Thyroid gland (tissue), 4 donors: ENCODE measurements around the gene DMRT1. TPM values are rescaled to one million over a fixed set of nuclear protein-coding genes. Genes with fewer than 3 reads are reported as not detected.

ENCODE experiments used
- DNase-seq, 2 donors: peaks; one replicate each; pipeline ENCODE4 v3.0.0-alpha.2; 2019
- H3K27ac ChIP-seq, 3 donors: fragments of 200-600 bp; sonication (generic); 1 replicate in 2 of 3; 2 replicates in 1 of 3; pipeline ENCODE4 v1.5.1; 2016 to 2019; ENCODE audit warnings: mild to moderate bottlenecking in 1 of 3, moderate library complexity in 1 of 3
- H3K27me3 ChIP-seq: fragments of 200-600 bp; sonication (generic); one replicate; pipeline ENCODE4 v1.5.1; 2019
- H3K36me3 ChIP-seq, 2 donors: fragments of 200-600 bp; sonication (generic); one replicate each; pipeline ENCODE4 v1.5.1; 2016 to 2019
- H3K4me1 ChIP-seq, 2 donors: fragments of 200-600 bp; sonication (generic); one replicate each; pipeline ENCODE4 v1.5.1; 2017 to 2019
- H3K4me3 ChIP-seq, 3 donors: fragments of 200-600 bp; sonication (generic); replicated peaks in 1 of 3; 1 replicate in 2 of 3; 2 replicates in 1 of 3; pipeline ENCODE4 v1.5.1; 2016; ENCODE audit warnings: mild to moderate bottlenecking in 1 of 3
- H3K9me3 ChIP-seq: fragments of 200-600 bp; sonication (generic); one replicate; pipeline ENCODE4 v1.5.1; 2017
- CTCF ChIP-seq, 6 experiments: fragments of 200-600 bp in 3 of 6; fragments of 450-650 bp in 3 of 6; sonication (generic) in 3 of 6; IDR thresholded peaks; one replicate each; pipeline ENCODE4 v1.5.1; 2016 to 2019; ENCODE audit warnings: antibody characterized with exemption in 6 of 6, mild to moderate bottlenecking in 2 of 6, inconsistent platforms in 1 of 6, moderate library complexity in 1 of 6
- POLR2A ChIP-seq, 2 donors: fragments of 450-650 bp; IDR thresholded peaks; one replicate each; pipeline ENCODE4 v1.6.1; 2017; ENCODE audit warnings: antibody characterized with exemption in 2 of 2, mild to moderate bottlenecking in 2 of 2, moderate library complexity in 1 of 2
- WGBS, 2 donors: methylation state at CpG; one replicate each; pipeline ENCODE4 v1.1.5; 2017; 5-methylcytosine and 5-hydroxymethylcytosine counted together
- intact Hi-C: fragments of 100-400 bp; cut with DNase I; formaldehyde crosslinking; loops from one replicate; pipeline ENCODE4 v1.15.1; 2023
- small RNA-seq: library from RNA; depleted of rRNA; stranded (forward); fragments of <200 nt; gene quantifications from one replicate; pipeline ENCODE3, GENCODE V24; 2016
- total RNA-seq, 4 donors: library from RNA; depleted of rRNA; stranded (reverse); fragments of >200 nt; gene quantifications; one replicate each; pipeline ENCODE4 v1.2.3, GENCODE V29; 2016

Gene DMRT1
- total RNA-seq, 4 donors from 2014 or later: 0.33 to 2.0 (median 0.94) TPM; not detected in 1

- intact Hi-C loops: no loop called here
- no peak for TF ChIP-seq CTCF (IDR thresholded peaks at IDR 0.05)
- TF ChIP-seq POLR2A (IDR thresholded peaks at IDR 0.05): no peak
- WGBS, 2 donors: 89 to 96% methylated on average over 2 of the region's 2 CpGs
These were observed 173.1 kb downstream of the DMRT1 start for GRCh38 chr9:1014640-1015039.

GRCh38 chr9:1018121-1018520 is 176.6 kb downstream of the DMRT1 start:
- H3K4me1 ChIP-seq: no peaks in the 10 kb centered on the region
- TF ChIP-seq POLR2A (IDR thresholded peaks at IDR 0.05) (no peak), CTCF (IDR thresholded peaks at IDR 0.05) (peak in 4 of 6 experiments; percentile 27 to 44 (median 38))
- H3K4me3 ChIP-seq: no peak overlapping the region
- intact Hi-C loops: no loop called here
- WGBS, 2 donors: 21 to 24% methylated on average over 10 of the region's 10 CpGs
- no peaks in the 10 kb centered on the region for H3K27me3 ChIP-seq
- DNase-seq: peak; percentile 31 to 41
- H3K9me3 ChIP-seq: no peaks in the 10 kb centered on the region
- no peak overlapping the region for H3K27ac ChIP-seq
- H3K36me3 ChIP-seq: no peaks in the 10 kb centered on the region

More at GRCh38 chr9:1014640-1015039, 173.1 kb downstream of the DMRT1 start:
- H3K4me1 ChIP-seq: no peaks in the 10 kb centered on the region
- H3K27ac ChIP-seq: no peak overlapping the region
- no peaks in the 10 kb centered on the region for H3K36me3 ChIP-seq
- no peak overlapping the region for H3K4me3 ChIP-seq
- H3K9me3 ChIP-seq: no peaks in the 10 kb centered on the region
- H3K27me3 ChIP-seq: no peaks in the 10 kb centered on the region
- no peak for DNase-seq

Small RNAs within 50 kb of the gene (small RNA-seq; reads per million reads assigned to genes)
- gene RNU6-1073P: not detected

Other genes starting within 250 kb of the DMRT1 start
- 10 to 100 TPM in 1 of 4 donors, 1 to 10 TPM in 3; 2.5 to 26.1 (median 7.3) TPM for gene DMRT3, start 135.0 kb downstream of the DMRT1 start, total RNA-seq
- gene DMRT2, start 208.7 kb downstream of the DMRT1 start, total RNA-seq: under 1 TPM in 1 of 4 donors, not detected in 3; 0.45 TPM